Measurements from ENCODE around the gene ERGIC3.

The ERGIC3 gene

DNA sequence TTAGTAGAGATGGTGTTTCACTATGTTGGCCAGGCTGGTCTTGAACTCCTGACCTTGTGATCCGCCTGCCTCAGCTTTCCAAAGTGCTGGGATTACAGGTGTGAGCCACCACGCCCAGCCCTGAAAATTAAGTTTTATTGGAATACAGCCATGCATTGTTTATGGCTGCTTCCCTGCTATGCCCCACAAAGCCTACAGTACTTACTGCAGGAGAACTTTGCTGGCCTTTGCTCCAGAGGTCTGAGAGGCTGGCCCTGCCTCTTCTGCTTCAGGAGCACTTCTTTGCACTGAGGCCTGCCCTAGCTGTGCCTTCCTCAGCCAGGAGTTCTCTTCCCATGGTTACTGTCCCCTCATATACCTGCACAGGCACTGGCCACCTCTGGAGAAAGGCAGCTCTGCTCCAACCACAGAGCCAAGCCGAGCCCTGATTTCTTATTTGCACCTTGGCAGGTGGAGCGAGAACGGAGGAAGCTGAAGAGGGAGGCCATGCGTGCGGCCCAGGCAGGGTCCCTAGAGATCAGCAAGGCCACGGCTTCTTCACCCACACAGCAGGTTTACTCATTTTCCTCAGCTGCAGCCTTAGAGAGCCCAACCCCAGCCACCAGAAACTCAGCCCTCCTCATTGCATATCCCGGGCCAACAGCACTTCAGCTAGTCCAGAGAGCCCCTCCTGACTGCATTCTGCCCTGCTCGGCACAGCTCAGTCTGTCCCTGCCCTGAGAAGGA is 33.2 kb upstream of the ERGIC3 start:
- TF ChIP-seq CTCF (IDR thresholded peaks at IDR 0.05; ENCODE audit: low read depth, low read length), result no peak

GRCh38 chr20:35510951-35511735 is 30.7 kb upstream of the ERGIC3 start:
- no peak overlapping the region for H3K4me3 ChIP-seq (replicated peaks in 1 of 2; ENCODE audit: low read depth in 2 of 2, low read length in 2 of 2)
- DNase-seq (ENCODE audit: low read depth in 2 of 2), result peak in 1 of 2 donors; percentile 29
- no peak for TF ChIP-seq CTCF (IDR thresholded peaks at IDR 0.05; ENCODE audit: low read depth, low read length)

More for the DNA sequence above, 33.2 kb upstream of the ERGIC3 start:
- H3K4me3 ChIP-seq (replicated peaks in 1 of 2; ENCODE audit: low read depth in 2 of 2, low read length in 2 of 2), result no peak overlapping the region
- DNase-seq (ENCODE audit: low read depth in 2 of 2), result no peak

- peak; percentile 54 to 69 for DNase-seq (ENCODE audit: low read depth in 2 of 2)
- TF ChIP-seq CTCF (IDR thresholded peaks at IDR 0.05; ENCODE audit: low read depth, low read length), result peak; percentile 58
- no peak overlapping the region for H3K4me3 ChIP-seq (replicated peaks in 1 of 2; ENCODE audit: low read depth in 2 of 2, low read length in 2 of 2)
These were observed 30.0 kb upstream of the ERGIC3 start for GRCh38 chr20:35511814-35512420.

DNA sequence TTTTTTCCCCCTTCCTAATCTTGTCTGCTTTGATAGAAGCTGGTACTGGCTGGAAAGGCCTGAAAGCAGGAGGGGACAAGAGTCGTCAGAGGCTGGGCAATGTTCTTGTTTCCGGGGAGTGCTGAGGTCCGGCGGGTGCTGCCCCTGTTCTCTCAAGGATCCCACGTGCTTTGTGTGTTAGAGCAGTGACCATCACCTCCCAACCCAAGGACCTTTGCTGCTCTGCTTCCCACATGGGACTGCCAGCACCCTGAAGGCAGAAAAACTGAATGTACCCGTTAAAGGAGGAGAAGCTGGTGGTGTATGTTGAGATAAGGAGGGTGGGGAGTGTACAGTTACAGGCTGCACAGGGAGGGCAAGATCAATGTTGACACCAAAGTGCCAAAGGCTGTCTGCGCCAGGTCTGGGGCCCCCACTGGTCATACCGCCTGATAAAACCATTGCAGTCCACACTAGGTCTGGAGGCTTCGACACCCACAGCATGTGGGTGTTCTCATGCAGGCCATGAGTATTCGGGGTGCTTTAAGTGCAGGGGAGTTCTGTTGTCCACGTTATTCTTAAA is 27.4 kb upstream of the ERGIC3 start:
- no peak for TF ChIP-seq CTCF (IDR thresholded peaks at IDR 0.05; ENCODE audit: low read depth, low read length)
- DNase-seq (ENCODE audit: low read depth in 2 of 2), result no peak

DNA sequence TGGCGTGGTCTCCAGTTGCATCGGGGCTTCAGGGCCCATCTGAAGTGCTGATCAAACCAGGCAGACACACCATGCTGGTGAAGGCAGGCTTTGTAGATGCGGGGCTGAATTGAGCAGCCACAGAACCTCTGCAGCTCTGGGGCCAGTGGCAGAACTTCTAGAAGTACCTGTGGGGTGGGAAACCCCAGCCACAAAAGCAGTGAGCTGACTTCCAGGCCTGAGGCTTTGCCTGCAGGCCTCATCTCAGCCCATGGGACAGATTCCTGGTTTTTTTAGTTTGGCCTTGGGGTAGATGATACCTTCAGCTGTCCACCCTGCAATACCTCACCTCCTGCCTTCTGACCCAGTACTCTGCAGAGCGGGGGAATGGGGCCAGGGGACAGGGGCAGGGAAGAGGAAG is 26.5 kb upstream of the ERGIC3 start:
- TF ChIP-seq CTCF (IDR thresholded peaks at IDR 0.05; ENCODE audit: low read depth, low read length), result no peak
- no peak for DNase-seq (ENCODE audit: low read depth in 2 of 2)

More for the DNA sequence above, 27.4 kb upstream of the ERGIC3 start:
- H3K4me3 ChIP-seq (replicated peaks in 1 of 2; ENCODE audit: low read depth in 2 of 2, low read length in 2 of 2), result no peak overlapping the region

GRCh38 chr20:35515949-35516645 is 25.8 kb upstream of the ERGIC3 start:
- no peak for TF ChIP-seq CTCF (IDR thresholded peaks at IDR 0.05; ENCODE audit: low read depth, low read length)
- DNase-seq (ENCODE audit: low read depth in 2 of 2), result peak; percentile 67 to 75
- H3K4me3 ChIP-seq (replicated peaks in 1 of 2; ENCODE audit: low read depth in 2 of 2, low read length in 2 of 2), result no peak overlapping the region

More for the DNA sequence above, 26.5 kb upstream of the ERGIC3 start:
- H3K4me3 ChIP-seq (replicated peaks in 1 of 2; ENCODE audit: low read depth in 2 of 2, low read length in 2 of 2), result no peak overlapping the region
